ENCODE data around the gene GAL3ST2.
"Not testable (repeated sequence)": the region's sequence is repeated elsewhere in the genome, so short reads cannot be mapped to it uniquely, and the experiment has no call there.

Gene GAL3ST2

GRCh38 chr2:241810307-241811200 lies 33.9 kb downstream of the GAL3ST2 start:
- DNase-seq: no peak

- DNase-seq: no peak
Measured at GRCh38 chr2:241811201-241811951, 34.8 kb downstream of the GAL3ST2 start.

GRCh38 chr2:241811952-241812729 lies 35.5 kb downstream of the GAL3ST2 start:
- no peak for DNase-seq

- DNase-seq: no peak
Measured at GRCh38 chr2:241812730-241813643, 36.4 kb downstream of the GAL3ST2 start.

GRCh38 chr2:241813644-241814392 lies 37.2 kb downstream of the GAL3ST2 start:
- DNase-seq: no peak

- DNase-seq: no peak
Measured at GRCh38 chr2:241814393-241814642, 37.7 kb downstream of the GAL3ST2 start.

- DNase-seq: no peak
Measured at GRCh38 chr2:241814643-241815476, 38.2 kb downstream of the GAL3ST2 start.

- DNase-seq: no peak
Measured at GRCh38 chr2:241815477-241816430, 39.1 kb downstream of the GAL3ST2 start.

GRCh38 chr2:241816431-241817121 lies 40.0 kb downstream of the GAL3ST2 start:
- DNase-seq: no peak

- DNase-seq: no peak
Measured at GRCh38 chr2:241817126-241817820, 40.7 kb downstream of the GAL3ST2 start.

GRCh38 chr2:241817821-241818215 lies 41.2 kb downstream of the GAL3ST2 start:
- DNase-seq: not testable (repeated sequence)

- DNase-seq: no peak
Measured at GRCh38 chr2:241818229-241818942, 41.8 kb downstream of the GAL3ST2 start.

GRCh38 chr2:241818943-241819270 lies 42.3 kb downstream of the GAL3ST2 start:
- DNase-seq: no peak

- DNase-seq: not testable (repeated sequence)
Measured at GRCh38 chr2:241819947-241820624, 43.5 kb downstream of the GAL3ST2 start.

- no peak for DNase-seq
Measured at GRCh38 chr2:241820625-241821384, 44.2 kb downstream of the GAL3ST2 start.

Measured in NCI-H2227 treated with DMSO at 0.1 percent for 48 hours (cell line).